K562 (cell line): ENCODE data around the gene CDC37. TPM values are rescaled to one million over a fixed set of nuclear protein-coding genes. Genes with fewer than 3 reads are reported as not detected.

ENCODE experiments used
- ATAC-seq: fragments of 200-7000 bp; cut with Tn5 transposase; 3 replicates; pipeline ENCODE4 v1.9.1; 2020; ENCODE audit warnings: moderate library complexity
- BruUV-seq: library from RNA; stranded (reverse); fragments of 400-500 nt; replicated peaks from 2 replicates; lab custom pipeline; 2021; lab: Mats Ljungman, UMichigan
- CTCF ChIA-PET: fragments of 300-600 bp; formaldehyde crosslinking; extraction: SDS; loops from one replicate; lab custom pipeline; 2021; ENCODE audit warnings: low intra/inter-chr PET ratio; lab: Yijun Ruan, JAX
- POLR2A ChIA-PET: fragments of 300-600, 350-650 bp; sonication (Branson Sonifier 250); formaldehyde crosslinking; extraction: SDS; loops from one replicate; lab custom pipeline; 2021; ENCODE audit warnings: antibody characterized with exemption, inconsistent platforms; lab: Yijun Ruan, JAX
- DNase-seq, 4 experiments: peaks; one replicate each; pipeline versions ENCODE4 v3.0.0 to v3.0.0-alpha.2; 2011 to 2018; ENCODE audit warnings: low spot score in 3 of 4, mixed read lengths in 3 of 4; ENCODE audit errors: extremely low read depth in 1 of 4
- FAIRE-seq: peaks from 2 replicates; lab custom pipeline; 2011; peaks lifted over from hg19 to GRCh38; lab: Jason Lieb, UNC
- H2AFZ ChIP-seq: 2 replicates; pipeline ENCODE4 v1.6.0; 2011; ENCODE audit warnings: low read depth, low read length, control low read depth, inconsistent platforms
- H3K27ac ChIP-seq: fragments of 200-600 bp; 3 replicates; pipeline ENCODE4 v1.8.0; 2011; ENCODE audit warnings: low read depth, mild to moderate bottlenecking, control low read depth, inconsistent platforms, low read length, moderate library complexity, mixed read lengths; ENCODE audit errors: extremely low read depth
- H3K27me3 ChIP-seq, 2 experiments: fragments of 300-600 bp in 1 of 2; 2 replicates in 1 of 2; 3 replicates in 1 of 2; pipeline versions ENCODE4 v1.6.0 to v1.8.0; 2011; ENCODE audit warnings: inconsistent platforms in 2 of 2, low read length in 2 of 2, mild to moderate bottlenecking in 1 of 2, mixed read lengths in 1 of 2, moderate library complexity in 1 of 2; ENCODE audit not compliant: control insufficient read depth in 2 of 2, insufficient read depth in 2 of 2
- H3K36me3 ChIP-seq: fragments of 300-600 bp; 3 replicates; pipeline ENCODE4 v1.8.0; 2011; ENCODE audit warnings: mild to moderate bottlenecking, low read length, inconsistent platforms; ENCODE audit not compliant: control insufficient read depth, insufficient read depth
- H3K4me1 ChIP-seq, 2 experiments: fragments of 200-600 bp in 1 of 2; replicated peaks in 1 of 2; 2 replicates in 1 of 2; 3 replicates in 1 of 2; pipeline versions ENCODE4 v1.5.1 to v1.8.0; 2011; ENCODE audit warnings: inconsistent platforms in 2 of 2, low read length in 2 of 2, mild to moderate bottlenecking in 1 of 2, mixed read lengths in 1 of 2, moderate library complexity in 1 of 2; ENCODE audit not compliant: control insufficient read depth in 2 of 2, insufficient read depth in 2 of 2
- H3K4me2 ChIP-seq: 2 replicates; pipeline ENCODE4 v1.6.1; 2011; ENCODE audit warnings: low read length, control low read depth, inconsistent platforms, mixed read lengths; ENCODE audit not compliant: insufficient read depth
- H3K4me3 ChIP-seq: fragments of 200-600 bp; sonication (generic), shearing (Covaris generic); 2 replicates; pipeline ENCODE4 v1.5.1; 2016; ENCODE audit warnings: control low read depth, inconsistent platforms
- H3K79me2 ChIP-seq: fragments of 200-600 bp; 3 replicates; pipeline ENCODE4 v1.8.0; 2011; ENCODE audit warnings: low read length, inconsistent platforms; ENCODE audit not compliant: control insufficient read depth, insufficient read depth
- H3K9ac ChIP-seq, 2 experiments: 2 replicates each; pipeline versions ENCODE4 v1.6.0 to v1.6.1; 2011; ENCODE audit warnings: low read depth in 2 of 2, low read length in 2 of 2, control low read depth in 1 of 2, inconsistent platforms in 1 of 2, mild to moderate bottlenecking in 1 of 2, mixed read lengths in 1 of 2; ENCODE audit not compliant: insufficient read depth in 1 of 2
- H3K9me1 ChIP-seq: one replicate; pipeline ENCODE4 v1.6.0; 2011; ENCODE audit warnings: inconsistent platforms, mild to moderate bottlenecking, low read length, moderate library complexity; ENCODE audit not compliant: control insufficient read depth, insufficient read depth
- H3K9me3 ChIP-seq: replicated peaks from 2 replicates; pipeline ENCODE4 v1.5.1; 2011; ENCODE audit warnings: low read depth, low read length, inconsistent platforms; ENCODE audit not compliant: control insufficient read depth, insufficient read depth
- H4K20me1 ChIP-seq: replicated peaks from 2 replicates; pipeline ENCODE4 v1.6.1; 2011; ENCODE audit warnings: low read length, inconsistent platforms, mixed read lengths; ENCODE audit not compliant: control insufficient read depth, insufficient read depth
- DDX20 ChIP-seq: fragments of 450-650 bp; IDR thresholded peaks from 2 replicates; pipeline ENCODE4 v1.6.1; 2016; ENCODE audit warnings: missing genetic modification characterization, low read depth, mild to moderate bottlenecking, missing compliant biosample characterization, moderate library complexity
- DMBX1 ChIP-seq: fragments of 250-450 bp; sonication (Bioruptor Pico); IDR thresholded peaks from 2 replicates; pipeline ENCODE4 v1.8.0; 2022; ENCODE audit warnings: inconsistent platforms, mild to moderate bottlenecking, moderate library complexity, borderline replicate concordance
- EP400 ChIP-seq: fragments of 450-650 bp; IDR thresholded peaks from 2 replicates; pipeline ENCODE4 v1.6.1; 2017; ENCODE audit warnings: antibody characterized with exemption, mild to moderate bottlenecking, moderate library complexity
- ETV1 ChIP-seq: fragments of 450-650 bp; conservative IDR thresholded peaks from 2 replicates; pipeline ENCODE4 v1.6.1; 2016; ENCODE audit warnings: missing genetic modification characterization, control low read depth, low read depth, missing compliant biosample characterization
- MCM7 ChIP-seq, 2 experiments: fragments of 450-650 bp; IDR thresholded peaks; 2 replicates each; pipeline ENCODE4 v1.6.1; 2016 to 2018
- NFRKB ChIP-seq: fragments of 450-650 bp; IDR thresholded peaks from 2 replicates; pipeline ENCODE4 v1.6.1; 2016; ENCODE audit warnings: low read depth
- NRF1 ChIP-seq, 2 experiments: fragments of 450-650 bp; IDR thresholded peaks in 1 of 2; conservative IDR thresholded peaks in 1 of 2; 2 replicates each; pipeline ENCODE4 v1.6.1; 2014; ENCODE audit warnings: mild to moderate bottlenecking in 2 of 2
- TCF3 ChIP-seq: sonication (generic); formaldehyde crosslinking; IDR thresholded peaks from 2 replicates; pipeline ENCODE4 v1.4.0; 2020; ENCODE audit warnings: mild to moderate bottlenecking, missing genetic modification reagents
- ZNF175 ChIP-seq: fragments of 200-800 bp; sonication (Bioruptor generic); IDR thresholded peaks from 2 replicates; pipeline ENCODE4 v1.6.1; 2016; ENCODE audit warnings: low read depth, mild to moderate bottlenecking, missing genetic modification characterization, missing compliant biosample characterization
- ZNF232 ChIP-seq: sonication (generic); formaldehyde crosslinking; IDR thresholded peaks from 2 replicates; pipeline ENCODE4 v1.8.0; 2022; ENCODE audit warnings: mild to moderate bottlenecking, missing genetic modification reagents
- ZNF41 ChIP-seq: fragments of 250-450 bp; sonication (Bioruptor Pico); conservative IDR thresholded peaks from 2 replicates; pipeline ENCODE4 v1.4.0; 2020; ENCODE audit warnings: mild to moderate bottlenecking
- ZNF551 ChIP-seq: fragments of 250-450 bp; sonication (Bioruptor Pico); IDR thresholded peaks from 2 replicates; pipeline ENCODE4 v1.5.0; 2021; ENCODE audit warnings: mild to moderate bottlenecking, moderate library complexity
- WGBS: fragments of 100-300 bp; shearing (Covaris generic); methylation state at CpG from one replicate; pipeline ENCODE4 v1.1.6; 2016; ENCODE audit warnings: low coverage, mixed read lengths; ENCODE audit not compliant: insufficient coverage; ENCODE audit errors: missing lambda C conversion rate; 5-methylcytosine and 5-hydroxymethylcytosine counted together
- in situ Hi-C: fragments of 300-500 bp; cut with MboI; formaldehyde crosslinking; loops from 4 replicates; pipeline ENCODE4 v1.15.0; 2018; ENCODE audit warnings: inconsistent platforms, mixed read lengths
- intact Hi-C: fragments of 100-400 bp; cut with micrococcal nuclease; formaldehyde crosslinking; loops from 2 replicates; pipeline ENCODE4 v1.14.2; 2022
- polyA plus RNA-seq, 8 experiments: library from polyadenylated mRNA; depleted of rRNA in 4 of 8; stranded (reverse) in 5 of 8; unstranded in 3 of 8; fragments of >200 nt; fragmentation: Nextera tagmentation in 2 of 8; fragmentation: Illumina TruSeq in 1 of 8; extraction: Ambion mirVana in 2 of 8; extraction: Trizol in 1 of 8; gene quantifications; 2 replicates each; pipeline versions ENCODE4 v1.2.1 to v1.2.3, GENCODE V29; 2011 to 2014; ENCODE audit warnings: inconsistent platforms in 1 of 8, missing spikeins in 1 of 8
- total RNA-seq, 7 experiments: library from RNA; depleted of rRNA in 6 of 7; stranded (reverse); fragments of >200 nt in 6 of 7; fragmentation: Illumina TruSeq in 2 of 7; extraction: Trizol in 2 of 7; gene quantifications; 2 replicates each; pipeline versions ENCODE4 v1.2.1 to v1.2.3, GENCODE V29; 2011 to 2021; ENCODE audit warnings: low replicate concordance in 1 of 7
- TF ChIP-seq, protein P1 (sequence below): fragments of 450-650 bp; IDR thresholded peaks from 2 replicates; pipeline ENCODE4 v1.7.0; 2016; ENCODE audit warnings: borderline replicate concordance
- TF ChIP-seq, protein P2 (sequence below): fragments of 250-450 bp; sonication (Bioruptor Pico); IDR thresholded peaks from 2 replicates; pipeline ENCODE4 v1.8.0; 2022; ENCODE audit warnings: moderate library complexity, mild to moderate bottlenecking, inconsistent platforms
- TF ChIP-seq, protein P3 (sequence below), 2 experiments: fragments of 250-450 bp in 1 of 2; fragments of 450-650 bp in 1 of 2; sonication (Bioruptor Pico) in 1 of 2; IDR thresholded peaks; 2 replicates each; pipeline versions ENCODE4 v1.6.1 to v1.8.0; 2016 to 2021; ENCODE audit warnings: mild to moderate bottlenecking in 2 of 2, moderate library complexity in 2 of 2, missing compliant biosample characterization in 1 of 2, missing genetic modification characterization in 1 of 2
- TF ChIP-seq, protein P4 (sequence below): sonication (generic); formaldehyde crosslinking; IDR thresholded peaks from 2 replicates; pipeline ENCODE4 v1.9.0; 2022; ENCODE audit warnings: mild to moderate bottlenecking, missing genetic modification reagents
- TF ChIP-seq, protein P5 (sequence below): fragments of 450-650 bp; IDR thresholded peaks from 2 replicates; pipeline ENCODE4 v1.6.1; 2016; ENCODE audit warnings: antibody characterized with exemption

The CDC37 gene
- total and polyA plus RNA-seq, 9 of the 15 experiments (the other 6 are each of a cell fraction or from before 2014, with no cell fraction given) = 6.6 to 538 (median 227) TPM

DNA sequence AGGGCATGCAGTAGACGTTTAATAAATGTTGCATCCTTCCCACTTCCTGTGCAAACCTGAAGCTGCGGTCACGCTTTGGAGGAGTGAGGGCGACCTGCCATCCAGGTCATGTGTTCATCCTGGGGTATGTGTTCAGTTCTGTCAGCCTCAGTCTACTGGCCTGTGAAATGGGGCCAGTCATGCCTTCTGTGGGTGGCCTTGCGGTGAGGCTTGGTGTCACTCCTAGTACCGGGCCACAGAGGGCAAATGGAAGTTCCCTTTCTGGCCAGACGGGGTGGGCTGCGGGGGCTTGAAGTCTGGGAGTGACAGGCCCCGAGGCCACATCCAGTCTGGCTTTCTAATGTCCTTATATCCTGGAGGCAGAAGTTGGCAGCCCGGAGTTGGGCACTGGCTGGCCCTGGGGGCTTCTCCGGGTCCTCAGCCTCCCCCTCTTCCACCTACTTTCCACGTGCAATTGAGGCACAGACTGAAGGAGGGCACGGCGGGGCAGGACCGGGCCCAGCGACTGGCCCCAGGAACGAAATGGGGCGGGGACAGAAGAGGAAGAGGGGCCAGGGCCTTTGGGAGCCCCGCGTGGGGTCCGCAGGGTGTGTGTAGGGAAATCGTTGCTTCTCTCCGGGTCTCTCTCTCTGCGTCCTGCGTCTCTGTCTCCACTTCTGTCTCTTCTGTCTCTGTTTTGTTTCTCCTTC is 28.1 kb upstream of the CDC37 start:
- Histone ChIP-seq H3K36me3 (peaks cover 13% of the 10 kb centered on the region; the same call in 1 of the 3 replicates), H3K79me2 (peaks cover 67% of the 10 kb centered on the region), H2AFZ (peak overlapping the region; percentile 75), H3K9me1 (no peaks in the 10 kb centered on the region), H3K27me3 (no peaks in the 10 kb centered on the region), H3K4me2 (peak overlapping the region; percentile 94), H4K20me1 (no peaks in the 10 kb centered on the region; the same call in 1 of the 2 replicates), H3K27ac (peak overlapping the region; percentile 80), H3K4me1 (peaks cover 16 to 50% of the 10 kb centered on the region in 2 experiments; a peak in 4 of 5 replicates), H3K9me3 (no peaks in the 10 kb centered on the region), H3K9ac (peak overlapping the region; percentile 76 to 89), H3K4me3 (peak overlapping the region; percentile 64)
- ChIA-PET CTCF (no interaction called here), POLR2A (interaction anchor here (0.6 to 0.8 kb wide), 3 partner anchors 12 to 50 kb away, joined by 3 to 4 read pairs (median 3); no protein-coding TSS in a partner anchor)
- intact Hi-C loops (no loop called here), in situ Hi-C loops (no loop called here)
- BruUV-seq = TSS peak; percentile 41
- WGBS = 2% methylated on average over 19 of the region's 25 CpGs
- peak; percentile 86 for FAIRE-seq
- peak; percentile 43 to 68 (median 53) for DNase-seq
- ATAC-seq = peak; percentile 27
- no peak for TF ChIP-seq NFRKB
- peak; percentile 40; the same call in 1 of the 2 replicates for TF ChIP-seq DMBX1 (CRISPR knock-in tag)
- TF ChIP-seq, protein P1, sequence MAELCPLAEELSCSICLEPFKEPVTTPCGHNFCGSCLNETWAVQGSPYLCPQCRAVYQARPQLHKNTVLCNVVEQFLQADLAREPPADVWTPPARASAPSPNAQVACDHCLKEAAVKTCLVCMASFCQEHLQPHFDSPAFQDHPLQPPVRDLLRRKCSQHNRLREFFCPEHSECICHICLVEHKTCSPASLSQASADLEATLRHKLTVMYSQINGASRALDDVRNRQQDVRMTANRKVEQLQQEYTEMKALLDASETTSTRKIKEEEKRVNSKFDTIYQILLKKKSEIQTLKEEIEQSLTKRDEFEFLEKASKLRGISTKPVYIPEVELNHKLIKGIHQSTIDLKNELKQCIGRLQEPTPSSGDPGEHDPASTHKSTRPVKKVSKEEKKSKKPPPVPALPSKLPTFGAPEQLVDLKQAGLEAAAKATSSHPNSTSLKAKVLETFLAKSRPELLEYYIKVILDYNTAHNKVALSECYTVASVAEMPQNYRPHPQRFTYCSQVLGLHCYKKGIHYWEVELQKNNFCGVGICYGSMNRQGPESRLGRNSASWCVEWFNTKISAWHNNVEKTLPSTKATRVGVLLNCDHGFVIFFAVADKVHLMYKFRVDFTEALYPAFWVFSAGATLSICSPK = no peak; the same call in 1 of the 2 replicates
- TF ChIP-seq, protein P2, sequence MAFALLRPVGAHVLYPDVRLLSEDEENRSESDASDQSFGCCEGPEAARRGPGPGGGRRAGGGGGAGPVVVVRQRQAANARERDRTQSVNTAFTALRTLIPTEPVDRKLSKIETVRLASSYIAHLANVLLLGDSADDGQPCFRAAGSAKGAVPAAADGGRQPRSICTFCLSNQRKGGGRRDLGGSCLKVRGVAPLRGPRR = no peak
- TF ChIP-seq ZNF232 (CRISPR knock-in tag) = no peak
- no peak for TF ChIP-seq ZNF41
- no peak for TF ChIP-seq DDX20
- 0 out of 2 replicates have a peak, but pooled peaks have one; percentile 51 for TF ChIP-seq EP400
- TF ChIP-seq, protein P3, sequence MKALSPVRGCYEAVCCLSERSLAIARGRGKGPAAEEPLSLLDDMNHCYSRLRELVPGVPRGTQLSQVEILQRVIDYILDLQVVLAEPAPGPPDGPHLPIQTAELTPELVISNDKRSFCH (CRISPR knock-in tag; IDR thresholded peaks at IDR 0.05) = no peak
- TF ChIP-seq, protein P3 (tag; IDR thresholded peaks at IDR 0.05) = peak; percentile 87
- TF ChIP-seq TCF3 (CRISPR knock-in tag) = 0 out of 2 replicates have a peak, but pooled peaks have one; percentile 14
- TF ChIP-seq, protein P4, sequence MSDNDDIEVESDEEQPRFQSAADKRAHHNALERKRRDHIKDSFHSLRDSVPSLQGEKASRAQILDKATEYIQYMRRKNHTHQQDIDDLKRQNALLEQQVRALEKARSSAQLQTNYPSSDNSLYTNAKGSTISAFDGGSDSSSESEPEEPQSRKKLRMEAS (CRISPR knock-in tag) = peak; percentile 62; the same call in 1 of the 2 replicates
- 0 out of 4 replicates have a peak, but pooled peaks of 1 of the 2 experiments have one; percentile 62 for TF ChIP-seq MCM7 (IDR thresholded peaks at IDR 0.05)
- no peak for TF ChIP-seq ZNF551 (CRISPR knock-in tag)
- peak; percentile 61 for TF ChIP-seq ETV1 (tag)
- TF ChIP-seq, protein P5, sequence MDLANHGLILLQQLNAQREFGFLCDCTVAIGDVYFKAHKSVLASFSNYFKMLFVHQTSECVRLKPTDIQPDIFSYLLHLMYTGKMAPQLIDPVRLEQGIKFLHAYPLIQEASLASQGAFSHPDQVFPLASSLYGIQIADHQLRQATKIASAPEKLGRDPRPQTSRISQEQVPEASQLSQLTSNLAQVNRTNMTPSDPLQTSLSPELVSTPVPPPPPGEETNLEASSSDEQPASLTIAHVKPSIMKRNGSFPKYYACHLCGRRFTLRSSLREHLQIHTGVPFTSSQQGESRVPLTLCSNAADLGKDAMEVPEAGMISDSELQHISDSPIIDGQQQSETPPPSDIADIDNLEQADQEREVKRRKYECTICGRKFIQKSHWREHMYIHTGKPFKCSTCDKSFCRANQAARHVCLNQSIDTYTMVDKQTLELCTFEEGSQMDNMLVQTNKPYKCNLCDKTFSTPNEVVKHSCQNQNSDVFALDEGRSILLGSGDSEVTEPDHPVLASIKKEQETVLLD = peak; percentile 47; the same call in 1 of the 2 replicates
- no peak; a peak in 1 of 4 replicates for TF ChIP-seq NRF1 (conservative IDR thresholded peaks at IDR 0.05 in 1 of 2, IDR thresholded peaks at IDR 0.05 in 1 of 2)
- TF ChIP-seq ZNF175 = no peak; the same call in 1 of the 2 replicates
